Thoracic aorta endothelial cell (primary cell): ENCODE results near the gene ST7. TPM values are rescaled to one million over a fixed set of nuclear protein-coding genes. Genes with fewer than 3 reads are reported as not detected.

ENCODE experiments used
- small RNA-seq: library from RNA; depleted of rRNA; stranded (forward); fragments of <200 nt; gene quantifications from one replicate; pipeline ENCODE3, GENCODE V24; 2012
- total RNA-seq: library from RNA; depleted of rRNA; stranded (reverse); fragments of >200 nt; gene quantifications from 2 replicates; pipeline ENCODE4 v1.2.3, GENCODE V29; 2012

ST7 gene
- total RNA-seq: 33.2 and 34.6 TPM in 2 replicates

DNA sequence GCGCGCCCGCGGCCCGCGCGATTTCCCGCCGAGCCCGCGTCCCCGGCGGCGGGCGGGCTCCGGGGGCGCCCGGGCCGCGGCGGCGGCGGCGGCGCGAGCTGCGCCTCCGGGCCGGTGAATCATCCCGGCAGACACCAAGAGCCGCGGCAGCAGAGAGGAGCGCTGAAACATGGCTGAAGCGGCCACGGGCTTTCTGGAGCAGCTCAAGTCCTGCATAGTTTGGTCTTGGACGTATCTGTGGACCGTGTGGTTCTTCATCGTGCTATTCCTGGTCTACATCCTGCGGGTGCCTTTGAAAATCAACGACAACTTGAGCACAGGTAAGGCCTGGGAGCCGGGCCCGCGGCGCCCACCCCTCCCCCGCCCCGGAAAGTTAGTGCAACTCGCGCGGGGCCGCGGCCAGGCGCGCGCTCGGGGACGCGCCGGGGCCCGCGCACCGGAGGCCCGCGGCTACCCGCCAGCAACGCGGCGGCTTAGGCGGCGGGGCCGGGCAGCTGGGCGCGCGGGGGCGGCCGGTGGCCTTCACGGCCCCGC lies at the start of gene ST7:
ST7 (plus strand) TSS at position 130 of the 534 bp plus-strand sequence; CDS start at position 170, 40 bp downstream.

Small RNA genes within 50 kb of the gene (small RNA-seq; reads per million reads assigned to genes)
- gene AC002542.1: not detected
- not detected for gene MTCYBP6
- gene RF00019: not detected
- gene RF02179: not detected
- gene RF02180: not detected
- gene RF02181: not detected
- not detected for gene RF02183
- gene RF02184: not detected
- not detected for gene RF02185
- not detected for gene RF02188
- gene RNA5SP239: not detected

Other genes starting within 250 kb of the ST7 start
- gene CAPZA2, start 90.9 kb upstream of the ST7 start, total RNA-seq: 420 and 509 TPM in 2 replicates